Stimulated activated CD8-positive, alpha-beta memory T cell treated with anti-CD3 and anti-CD28 coated beads, Interleukin-7, amount 100 ng/mL, for 1 hour (primary cell): ENCODE data around the gene PCDHA13.
"Not testable (repeated sequence)": the region's sequence is repeated elsewhere in the genome, so short reads cannot be mapped to it uniquely, and the experiment has no call there.

Experiments used
- DNase-seq, 2 donors: peaks; one replicate each; pipeline ENCODE4 v3.0.0-alpha.2; 2020; ENCODE audit warnings: low read depth in 2 of 2

The PCDHA13 gene

DNA sequence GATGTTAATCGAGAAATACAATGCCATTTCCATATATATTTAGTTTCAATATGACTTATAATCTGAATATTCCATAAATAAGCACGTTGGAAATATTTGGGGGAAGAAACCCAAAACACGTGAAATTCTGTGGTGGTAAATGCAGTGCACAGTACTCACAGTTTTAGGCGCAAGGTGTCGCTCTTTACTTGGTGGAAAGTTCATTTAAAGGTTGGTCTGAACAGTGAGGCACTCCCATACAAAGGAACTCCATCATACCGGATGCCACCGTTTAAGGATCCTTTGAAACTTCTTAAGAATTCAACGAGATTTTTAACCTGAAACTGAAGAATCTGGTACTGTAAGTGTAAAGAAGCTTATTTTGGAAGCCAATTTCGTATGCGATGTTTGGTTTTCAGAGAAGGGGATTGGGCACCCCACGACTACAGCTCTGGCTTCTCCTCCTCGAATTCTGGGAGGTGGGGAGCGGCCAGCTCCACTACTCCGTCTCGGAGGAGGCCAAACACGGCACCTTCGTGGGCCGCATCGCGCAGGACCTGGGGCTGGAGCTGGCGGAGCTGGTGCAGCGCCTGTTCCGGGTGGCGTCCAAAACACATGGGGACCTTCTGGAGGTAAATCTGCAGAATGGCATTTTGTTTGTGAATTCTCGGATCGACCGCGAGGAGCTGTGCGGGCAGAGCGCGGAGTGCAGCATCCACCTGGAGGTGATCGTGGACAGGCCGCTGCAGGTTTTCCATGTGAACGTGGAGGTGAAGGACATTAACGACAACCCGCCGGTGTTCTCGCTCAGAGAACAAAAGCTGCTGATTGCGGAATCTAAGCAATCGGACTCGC is 13.0 kb upstream of the PCDHA13 start, which contains the start of gene PCDHA11:
PCDHA11 (plus strand) TSS at position 237 of the 834 bp plus-strand sequence; CDS start at position 384, 147 bp downstream.
- DNase-seq: no peak

DNA sequence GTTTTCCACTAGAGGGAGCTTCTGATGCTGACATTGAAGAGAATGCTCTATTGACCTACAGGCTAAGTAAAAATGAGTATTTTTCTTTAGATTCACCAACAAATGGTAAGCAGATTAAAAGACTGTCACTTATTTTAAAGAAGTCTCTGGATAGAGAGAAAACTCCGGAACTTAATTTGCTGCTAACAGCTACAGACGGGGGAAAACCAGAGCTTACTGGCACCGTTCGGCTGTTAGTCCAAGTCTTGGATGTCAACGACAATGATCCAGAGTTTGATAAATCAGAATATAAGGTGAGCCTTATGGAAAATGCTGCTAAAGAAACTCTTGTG is 12.4 kb upstream of the PCDHA13 start:
- no peak for DNase-seq

DNA sequence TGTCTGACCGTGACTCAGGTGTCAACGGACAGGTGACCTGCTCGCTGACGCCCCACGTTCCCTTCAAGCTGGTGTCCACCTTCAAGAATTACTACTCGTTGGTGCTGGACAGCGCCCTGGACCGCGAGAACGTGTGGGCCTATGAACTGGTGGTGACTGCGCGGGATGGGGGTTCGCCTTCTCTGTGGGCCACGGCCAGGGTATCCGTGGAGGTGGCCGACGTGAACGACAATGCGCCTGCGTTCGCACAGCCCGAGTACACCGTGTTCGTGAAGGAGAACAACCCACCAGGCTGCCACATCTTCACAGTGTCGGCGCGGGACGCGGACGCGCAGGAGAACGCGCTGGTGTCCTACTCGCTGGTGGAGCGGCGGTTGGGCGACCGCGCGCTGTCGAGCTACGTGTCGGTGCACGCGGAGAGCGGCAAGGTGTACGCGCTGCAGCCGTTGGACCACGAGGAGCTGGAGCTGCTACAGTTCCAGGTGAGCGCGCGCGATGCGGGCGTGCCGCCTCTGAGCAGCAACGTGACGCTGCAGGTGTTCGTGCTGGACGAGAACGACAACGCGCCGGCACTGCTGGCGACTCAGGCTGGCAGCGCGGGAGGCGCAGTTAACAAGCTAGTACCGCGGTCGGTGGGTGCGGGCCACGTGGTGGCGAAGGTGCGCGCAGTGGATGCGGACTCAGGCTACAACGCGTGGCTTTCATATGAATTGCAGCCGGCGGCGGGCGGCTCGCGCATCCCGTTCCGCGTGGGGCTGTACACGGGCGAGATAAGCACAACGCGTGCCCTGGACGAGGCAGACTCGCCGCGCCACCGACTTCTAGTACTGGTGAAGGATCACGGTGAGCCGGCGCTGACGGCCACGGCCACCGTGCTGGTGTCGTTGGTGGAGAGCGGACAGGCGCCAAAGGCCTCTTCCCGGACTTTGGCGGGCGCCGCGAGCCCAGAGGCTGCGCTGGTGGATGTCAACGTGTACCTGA is 11.4 kb upstream of the PCDHA13 start:
- no peak for DNase-seq

DNA sequence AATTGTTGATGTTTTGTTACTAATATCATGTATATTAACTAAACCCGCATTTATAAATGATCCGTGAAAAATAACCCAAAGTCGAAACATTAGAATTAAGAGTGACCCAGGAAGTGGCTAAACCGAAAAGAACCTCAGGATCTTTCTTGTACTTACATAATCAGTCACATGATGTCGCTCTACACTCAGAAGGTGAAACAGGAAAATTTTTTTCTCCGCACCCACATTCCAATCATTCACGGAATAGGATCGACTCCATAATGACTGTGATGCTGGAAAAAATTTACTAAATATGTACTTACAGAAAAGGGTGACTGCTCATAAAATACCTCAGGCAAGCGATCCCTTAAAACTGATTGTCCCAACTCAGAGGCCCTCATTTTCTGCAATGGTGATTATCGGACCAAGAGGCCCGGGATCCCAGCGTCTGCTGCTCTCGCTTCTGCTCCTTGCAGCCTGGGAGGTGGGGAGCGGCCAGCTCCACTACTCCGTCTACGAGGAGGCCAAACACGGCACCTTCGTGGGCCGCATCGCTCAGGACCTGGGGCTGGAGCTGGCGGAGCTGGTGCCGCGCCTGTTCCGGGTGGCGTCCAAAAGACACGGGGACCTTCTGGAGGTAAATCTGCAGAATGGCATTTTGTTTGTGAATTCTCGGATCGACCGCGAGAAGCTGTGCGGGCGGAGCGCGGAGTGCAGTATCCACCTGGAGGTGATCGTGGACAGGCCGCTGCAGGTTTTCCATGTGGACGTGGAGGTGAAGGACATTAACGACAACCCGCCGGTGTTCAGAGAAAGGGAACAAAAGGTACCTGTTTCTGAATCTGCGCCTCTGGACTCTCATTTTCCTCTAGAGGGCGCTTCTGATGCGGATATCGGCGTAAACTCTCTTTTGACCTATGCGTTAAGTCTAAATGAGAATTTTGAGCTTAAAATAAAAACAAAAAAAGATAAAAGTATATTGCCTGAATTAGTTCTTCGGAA is 6.5 kb upstream of the PCDHA13 start, which contains the start of gene PCDHA12:
PCDHA12 (plus strand) TSS at position 224 of the 981 bp plus-strand sequence; CDS start at position 389, 165 bp downstream.
- no peak for DNase-seq

DNA sequence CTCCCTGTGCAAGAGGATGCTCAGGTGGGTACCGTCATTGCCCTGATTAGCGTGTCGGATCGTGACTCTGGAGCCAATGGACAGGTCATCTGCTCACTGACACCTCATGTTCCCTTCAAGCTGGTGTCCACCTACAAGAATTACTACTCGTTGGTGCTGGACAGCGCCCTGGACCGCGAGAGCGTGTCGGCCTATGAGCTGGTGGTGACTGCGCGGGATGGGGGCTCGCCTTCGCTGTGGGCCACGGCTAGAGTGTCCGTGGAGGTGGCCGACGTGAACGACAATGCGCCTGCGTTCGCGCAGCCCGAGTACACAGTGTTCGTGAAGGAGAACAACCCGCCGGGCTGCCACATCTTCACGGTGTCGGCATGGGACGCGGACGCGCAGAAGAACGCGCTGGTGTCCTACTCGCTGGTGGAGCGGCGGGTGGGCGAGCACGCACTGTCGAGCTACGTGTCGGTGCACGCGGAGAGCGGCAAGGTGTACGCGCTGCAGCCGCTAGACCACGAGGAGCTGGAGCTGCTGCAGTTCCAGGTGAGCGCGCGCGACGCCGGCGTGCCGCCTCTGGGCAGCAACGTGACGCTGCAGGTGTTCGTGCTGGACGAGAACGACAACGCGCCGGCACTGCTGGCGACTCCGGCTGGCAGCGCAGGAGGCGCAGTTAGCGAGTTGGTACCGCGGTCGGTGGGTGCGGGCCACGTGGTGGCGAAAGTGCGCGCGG is 5.2 kb upstream of the PCDHA13 start:
- not testable (repeated sequence) for DNase-seq

DNA sequence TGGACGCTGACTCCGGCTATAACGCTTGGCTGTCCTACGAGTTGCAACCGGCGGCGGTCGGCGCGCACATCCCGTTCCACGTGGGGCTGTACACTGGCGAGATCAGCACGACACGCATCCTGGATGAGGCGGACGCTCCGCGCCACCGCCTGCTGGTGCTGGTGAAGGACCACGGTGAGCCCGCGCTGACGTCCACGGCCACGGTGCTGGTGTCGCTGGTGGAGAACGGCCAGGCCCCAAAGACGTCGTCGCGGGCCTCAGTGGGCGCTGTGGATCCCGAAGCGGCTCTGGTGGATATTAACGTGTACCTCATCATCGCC is 4.7 kb upstream of the PCDHA13 start:
- DNase-seq: no peak

DNA sequence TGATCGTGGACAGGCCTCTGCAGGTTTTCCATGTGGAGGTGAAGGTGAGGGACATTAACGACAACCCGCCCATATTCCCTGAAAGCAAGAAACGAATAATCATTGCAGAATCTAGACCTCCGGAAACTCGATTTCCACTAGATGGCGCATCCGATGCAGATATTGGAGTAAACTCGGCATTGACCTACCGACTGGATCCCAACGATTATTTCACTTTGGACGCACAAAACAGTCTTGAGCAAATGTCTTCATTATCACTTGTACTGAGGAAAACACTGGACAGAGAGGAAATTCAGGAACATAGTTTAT is 621 bp downstream of the PCDHA13 start:
- no peak for DNase-seq

DNA sequence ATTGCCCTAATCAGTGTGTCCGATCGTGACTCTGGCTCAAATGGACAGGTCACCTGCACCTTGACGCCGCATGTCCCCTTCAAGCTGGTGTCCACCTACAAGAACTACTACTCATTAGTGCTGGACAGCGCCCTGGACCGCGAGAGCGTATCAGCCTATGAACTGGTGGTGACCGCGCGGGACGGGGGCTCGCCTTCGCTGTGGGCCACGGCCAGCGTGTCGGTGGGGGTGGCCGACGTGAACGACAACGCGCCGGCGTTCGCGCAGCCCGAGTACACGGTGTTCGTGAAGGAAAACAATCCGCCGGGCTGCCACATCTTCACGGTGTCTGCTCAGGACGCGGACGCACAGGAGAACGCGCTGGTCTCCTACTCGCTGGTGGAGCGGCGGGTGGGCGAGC is 1.4 kb downstream of the PCDHA13 start:
- no peak for DNase-seq

DNA sequence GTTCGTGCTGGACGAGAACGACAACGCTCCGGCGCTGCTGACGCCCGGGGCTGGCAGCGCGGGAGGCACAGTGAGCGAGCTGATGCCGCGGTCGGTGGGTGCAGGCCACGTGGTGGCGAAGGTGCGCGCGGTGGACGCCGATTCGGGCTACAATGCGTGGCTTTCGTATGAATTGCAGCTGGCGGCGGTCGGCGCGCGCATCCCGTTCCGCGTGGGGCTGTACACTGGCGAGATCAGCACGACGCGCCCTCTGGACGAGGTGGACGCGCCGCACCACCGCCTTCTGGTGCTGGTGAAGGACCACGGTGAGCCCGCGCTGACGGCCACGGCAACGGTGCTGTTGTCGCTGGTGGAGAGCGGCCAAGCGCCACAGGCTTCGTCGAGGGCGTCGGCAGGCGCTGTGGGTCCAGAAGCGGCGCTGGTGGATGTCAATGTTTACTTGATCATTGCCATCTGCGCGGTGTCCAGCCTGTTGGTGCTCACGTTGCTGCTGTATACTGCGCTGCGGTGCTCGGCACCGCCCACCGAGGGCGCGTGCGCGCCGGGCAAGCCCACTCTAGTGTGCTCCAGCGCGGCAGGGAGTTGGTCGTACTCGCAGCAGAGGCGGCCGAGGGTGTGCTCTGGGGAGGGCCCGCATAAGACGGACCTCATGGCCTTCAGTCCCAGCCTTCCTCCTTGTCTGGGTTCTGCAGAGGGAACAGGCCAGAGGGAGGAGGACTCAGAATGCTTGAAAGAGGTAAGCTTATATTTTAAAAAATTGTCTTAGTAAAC is 2.2 kb downstream of the PCDHA13 start:
- DNase-seq: no peak

DNA sequence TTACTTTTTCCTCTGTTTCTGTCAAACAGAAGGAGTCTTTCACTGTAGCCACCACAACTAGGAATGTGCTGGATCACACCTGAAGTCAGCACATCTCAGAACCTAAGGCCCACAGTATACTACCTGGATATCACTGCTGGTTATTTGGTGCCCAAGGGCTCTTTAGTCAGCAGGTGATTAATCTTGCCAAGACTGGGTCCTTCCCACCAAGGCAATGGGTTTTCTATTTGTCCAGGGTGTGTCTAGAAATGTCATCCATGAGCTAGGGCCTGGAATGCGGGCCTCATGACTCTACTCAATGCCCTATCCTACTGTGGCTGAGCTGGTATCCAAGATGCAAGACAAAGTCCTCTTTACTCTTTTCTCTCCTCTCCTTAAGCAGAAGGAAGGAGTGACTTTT is 34.4 kb downstream of the PCDHA13 start:
- no peak for DNase-seq

DNA sequence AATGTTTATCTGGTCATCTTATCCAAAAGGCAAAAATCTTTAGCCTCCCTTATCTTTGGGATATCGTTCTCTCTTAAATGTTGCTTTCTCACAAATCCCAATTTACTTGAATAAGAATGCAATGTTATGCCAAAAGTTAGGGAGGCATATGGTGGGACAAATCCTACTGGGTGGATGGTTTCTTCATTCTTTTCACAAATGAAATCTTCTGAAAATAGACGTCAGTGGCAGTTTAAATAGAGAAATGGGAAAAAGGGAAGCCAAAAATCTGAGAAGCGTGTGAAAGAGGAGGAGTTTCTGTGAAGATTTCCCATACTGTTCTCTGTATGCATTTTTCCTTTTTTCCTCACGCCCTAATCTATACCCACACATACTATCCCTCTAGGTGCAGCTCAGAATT is 41.7 kb downstream of the PCDHA13 start:
- no peak for DNase-seq

DNA sequence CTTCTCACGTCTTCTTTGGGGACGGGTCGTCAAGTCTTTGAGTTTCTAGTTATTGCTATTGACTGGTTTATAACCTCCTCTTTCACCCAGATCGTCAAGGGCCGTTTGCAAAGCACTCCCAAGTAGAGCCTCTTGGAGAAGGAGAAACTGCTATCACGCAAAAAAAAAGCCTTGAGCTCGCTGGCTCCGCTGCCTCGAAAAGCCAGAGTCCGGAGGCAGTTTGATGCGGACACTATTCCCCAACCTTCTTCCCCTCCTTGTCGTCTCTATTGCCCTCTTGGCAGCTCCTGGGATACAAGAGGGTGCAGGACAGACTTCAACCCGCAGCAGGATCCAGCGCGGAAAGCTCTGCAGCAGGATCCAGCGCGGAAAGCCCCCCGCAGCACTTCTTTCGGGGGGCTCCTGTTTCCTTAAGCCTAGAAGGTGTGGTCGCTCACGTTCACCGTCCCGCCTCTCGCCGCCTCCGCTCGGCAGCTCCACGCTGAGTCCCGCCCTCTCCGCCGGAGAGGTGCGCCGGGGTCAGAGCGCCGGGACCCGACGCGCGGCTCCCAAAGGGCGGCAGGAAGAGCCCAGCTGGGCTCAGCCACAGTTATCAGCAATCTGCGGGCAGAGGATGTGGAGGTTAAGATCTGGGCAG is 44.0 kb downstream of the PCDHA13 start, which contains the start of gene PCDHAC1:
PCDHAC1 (plus strand) TSS at position 494 of the 637 bp plus-strand sequence. CDS start 594 bp downstream, outside the sequence.
- no peak for DNase-seq

DNA sequence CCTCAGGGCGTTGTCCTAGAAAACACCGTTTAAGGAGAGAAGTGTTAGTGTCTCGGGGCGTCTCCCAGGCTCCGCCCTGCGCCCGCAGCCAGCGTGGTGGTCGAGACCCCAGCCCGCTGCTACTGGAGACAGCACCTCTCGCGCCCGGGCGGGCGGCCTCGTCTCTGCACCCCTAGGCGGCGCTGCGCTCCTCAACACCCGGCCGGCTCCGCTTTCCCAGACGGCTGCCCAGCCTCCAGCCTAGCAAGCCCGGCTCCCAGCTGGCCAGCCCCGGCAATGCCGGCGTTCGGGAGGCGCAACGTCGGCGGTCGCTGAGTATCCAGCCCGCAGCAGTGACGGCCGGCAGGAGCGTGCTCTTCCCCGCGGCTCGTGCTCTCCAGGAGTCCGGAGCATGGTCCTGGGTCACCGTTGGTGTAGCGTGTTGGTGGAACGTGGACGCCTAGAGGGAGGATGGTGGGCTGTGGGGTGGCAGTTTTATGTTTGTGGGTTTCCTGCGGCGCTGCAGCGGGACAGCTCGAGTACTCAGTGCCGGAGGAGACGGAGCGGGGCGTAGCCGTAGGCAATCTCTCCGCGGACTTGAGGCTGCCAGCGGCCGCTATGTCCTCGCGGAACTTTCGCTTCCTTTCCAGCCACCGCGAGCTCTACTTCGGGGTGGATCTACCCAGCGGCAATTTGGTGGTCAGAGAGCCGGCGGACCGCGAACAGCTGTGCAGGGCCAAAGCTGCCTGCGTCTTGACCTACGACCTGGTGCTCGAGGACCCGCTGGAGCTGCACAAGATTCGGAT is 44.7 kb downstream of the PCDHA13 start:
- DNase-seq: no peak

DNA sequence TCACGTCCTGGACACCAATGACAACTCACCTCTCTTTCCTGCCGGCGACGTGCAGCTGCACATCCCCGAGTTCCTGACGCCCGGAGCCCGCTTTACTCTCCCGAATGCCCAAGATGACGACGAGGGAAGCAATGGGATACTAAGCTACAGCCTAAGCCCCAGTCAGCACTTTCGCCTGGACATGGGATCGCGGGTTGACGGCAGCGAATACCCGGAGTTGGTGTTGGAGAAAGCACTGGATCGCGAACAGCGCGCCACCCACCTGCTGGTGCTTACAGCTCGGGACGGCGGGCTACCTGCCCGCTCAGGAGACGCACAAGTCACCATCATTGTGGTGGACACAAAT is 45.3 kb downstream of the PCDHA13 start:
- no peak for DNase-seq
